Cortex of kidney (tissue), 1 donor: Measurements from ENCODE around the gene OLFM4.
"Not testable (repeated sequence)": the region's sequence is repeated elsewhere in the genome, so short reads cannot be mapped to it uniquely, and the experiment has no call there.

ENCODE experiments used
- DNase-seq: peaks from one replicate; lab custom pipeline; 2025; lab: John Stamatoyannopoulos, UW

Gene OLFM4

GRCh38 chr13:53028637-53029203, at the start of gene OLFM4:
TSS of gene OLFM4 (plus strand) at chr13:53028813. CDS start at chr13:53028837, 24 bp downstream.
- no peak for DNase-seq

GRCh38 chr13:52978989-52979388, 49.6 kb upstream of the OLFM4 start:
- no peak for DNase-seq

- DNase-seq = no peak
Measured at GRCh38 chr13:52980695-52981094, 47.9 kb upstream of the OLFM4 start.

GRCh38 chr13:52983836-52984235, 44.8 kb upstream of the OLFM4 start:
- DNase-seq = no peak

- DNase-seq = no peak
Measured at GRCh38 chr13:52984881-52985363, 43.7 kb upstream of the OLFM4 start.

GRCh38 chr13:52991344-52992020, 37.1 kb upstream of the OLFM4 start:
- no peak for DNase-seq

GRCh38 chr13:52992110-52992509, 36.5 kb upstream of the OLFM4 start:
- no peak for DNase-seq

- DNase-seq = no peak
Measured at GRCh38 chr13:52994051-52994450, 34.6 kb upstream of the OLFM4 start.

- DNase-seq = no peak
Measured at GRCh38 chr13:52994865-52995264, 33.7 kb upstream of the OLFM4 start.

GRCh38 chr13:52995946-52996345, 32.7 kb upstream of the OLFM4 start:
- DNase-seq = no peak

- DNase-seq = no peak
Measured at GRCh38 chr13:52997951-52998876, 30.4 kb upstream of the OLFM4 start.

- no peak for DNase-seq
Measured at GRCh38 chr13:52999093-52999696, 29.4 kb upstream of the OLFM4 start.

GRCh38 chr13:53001444-53002225, 27.0 kb upstream of the OLFM4 start:
- DNase-seq = no peak

- DNase-seq = no peak
Measured at GRCh38 chr13:53004573-53004972, 24.0 kb upstream of the OLFM4 start.

- DNase-seq = no peak
Measured at GRCh38 chr13:53005626-53006025, 23.0 kb upstream of the OLFM4 start.

GRCh38 chr13:53007872-53008271, 20.7 kb upstream of the OLFM4 start:
- no peak for DNase-seq

GRCh38 chr13:53010374-53011105, 18.1 kb upstream of the OLFM4 start:
- no peak for DNase-seq

- no peak for DNase-seq
Measured at GRCh38 chr13:53012707-53013106, 15.9 kb upstream of the OLFM4 start.

- DNase-seq = no peak
Measured at GRCh38 chr13:53013113-53013512, 15.5 kb upstream of the OLFM4 start.

GRCh38 chr13:53014018-53014417, 14.6 kb upstream of the OLFM4 start:
- not testable (repeated sequence) for DNase-seq
